Skeletal muscle tissue (tissue), 4 donors: ENCODE data around the gene SNAPC4. TPM values are rescaled to one million over a fixed set of nuclear protein-coding genes. Genes with fewer than 3 reads are reported as not detected.

Experiments
- H3K27ac ChIP-seq: one replicate; pipeline ENCODE4 v1.7.0; 2013; ENCODE audit warnings: mild to moderate bottlenecking, low read depth, low read length, inconsistent platforms
- H3K27me3 ChIP-seq, 3 donors: one replicate each; pipeline ENCODE4 v1.7.0; 2013; ENCODE audit warnings: low read length in 3 of 3; ENCODE audit not compliant: control insufficient read depth in 3 of 3, insufficient read depth in 3 of 3
- H3K36me3 ChIP-seq, 3 donors: one replicate each; pipeline ENCODE4 v1.7.0; 2013; ENCODE audit warnings: low read length in 3 of 3; ENCODE audit not compliant: control insufficient read depth in 3 of 3, insufficient read depth in 3 of 3
- H3K4me1 ChIP-seq, 3 donors: one replicate each; pipeline ENCODE4 v1.7.0; 2013; ENCODE audit warnings: low read length in 3 of 3, mild to moderate bottlenecking in 3 of 3; ENCODE audit not compliant: control insufficient read depth in 3 of 3, insufficient read depth in 3 of 3
- H3K4me3 ChIP-seq, 3 donors: one replicate each; pipeline ENCODE4 v1.7.0; 2013; ENCODE audit warnings: low read length in 3 of 3
- H3K9ac ChIP-seq, 3 donors: one replicate each; pipeline ENCODE4 v1.7.0; 2013; ENCODE audit warnings: low read length in 3 of 3, mild to moderate bottlenecking in 3 of 3, moderate library complexity in 2 of 3, low read depth in 1 of 3
- H3K9me3 ChIP-seq, 3 donors: one replicate each; pipeline ENCODE4 v1.7.0; 2013; ENCODE audit warnings: low read length in 3 of 3; ENCODE audit not compliant: control insufficient read depth in 3 of 3
- total RNA-seq: library from RNA; depleted of rRNA; stranded (reverse); fragments of >200 nt; gene quantifications from one replicate; pipeline ENCODE4 v1.2.3, GENCODE V29; 2014
- donor health status: Osteomylitis.

The SNAPC4 gene
- total RNA-seq, 1 donor from 2014 or later = 4.7 TPM

DNA sequence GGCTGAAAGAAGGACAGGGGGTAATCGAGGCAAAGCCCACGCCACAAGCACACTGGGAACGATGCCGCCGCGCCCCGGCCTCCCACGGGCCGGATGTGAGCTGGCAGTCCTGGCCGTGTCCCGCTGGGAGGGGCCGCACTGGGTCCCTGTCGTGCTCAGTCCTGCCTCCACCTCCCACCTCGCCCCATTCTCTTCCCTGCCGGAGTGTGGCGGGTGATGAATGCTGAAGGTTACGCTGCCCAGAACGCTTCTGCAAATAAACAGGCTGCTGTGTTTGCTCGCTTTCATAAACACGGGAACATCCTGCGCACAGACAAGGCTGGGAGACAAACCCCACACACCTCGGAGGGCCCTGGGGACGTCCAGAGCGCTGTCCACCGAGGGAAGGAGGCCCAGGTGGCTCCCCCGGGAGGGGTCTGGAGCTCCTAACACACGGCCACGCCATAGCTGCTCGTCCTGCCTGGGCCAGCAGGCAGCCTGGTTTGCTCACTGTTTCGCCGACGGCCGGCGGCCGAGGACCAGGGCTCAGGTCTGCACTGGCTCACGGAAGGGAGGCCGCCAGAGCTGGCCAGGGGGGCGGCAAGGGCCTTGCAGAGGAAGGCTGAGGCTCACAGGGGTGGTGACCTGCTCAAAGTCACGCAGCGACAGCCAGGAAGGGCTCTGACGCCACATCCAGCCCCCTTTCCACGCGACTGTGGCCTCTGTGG, 38.8 kb downstream of the SNAPC4 start:
- Histone ChIP-seq H3K9me3 (no peaks in the 10 kb centered on the region), H3K4me3 (no peak overlapping the region), H3K4me1 (peaks cover 5 to 20% (median 8%) of the 10 kb centered on the region in 3 donors), H3K27me3 (no peaks in the 10 kb centered on the region), H3K9ac (no peak overlapping the region), H3K36me3 (peaks cover 0 to 2% (median 2%) of the 10 kb centered on the region in 3 donors), H3K27ac (no peak overlapping the region)

DNA sequence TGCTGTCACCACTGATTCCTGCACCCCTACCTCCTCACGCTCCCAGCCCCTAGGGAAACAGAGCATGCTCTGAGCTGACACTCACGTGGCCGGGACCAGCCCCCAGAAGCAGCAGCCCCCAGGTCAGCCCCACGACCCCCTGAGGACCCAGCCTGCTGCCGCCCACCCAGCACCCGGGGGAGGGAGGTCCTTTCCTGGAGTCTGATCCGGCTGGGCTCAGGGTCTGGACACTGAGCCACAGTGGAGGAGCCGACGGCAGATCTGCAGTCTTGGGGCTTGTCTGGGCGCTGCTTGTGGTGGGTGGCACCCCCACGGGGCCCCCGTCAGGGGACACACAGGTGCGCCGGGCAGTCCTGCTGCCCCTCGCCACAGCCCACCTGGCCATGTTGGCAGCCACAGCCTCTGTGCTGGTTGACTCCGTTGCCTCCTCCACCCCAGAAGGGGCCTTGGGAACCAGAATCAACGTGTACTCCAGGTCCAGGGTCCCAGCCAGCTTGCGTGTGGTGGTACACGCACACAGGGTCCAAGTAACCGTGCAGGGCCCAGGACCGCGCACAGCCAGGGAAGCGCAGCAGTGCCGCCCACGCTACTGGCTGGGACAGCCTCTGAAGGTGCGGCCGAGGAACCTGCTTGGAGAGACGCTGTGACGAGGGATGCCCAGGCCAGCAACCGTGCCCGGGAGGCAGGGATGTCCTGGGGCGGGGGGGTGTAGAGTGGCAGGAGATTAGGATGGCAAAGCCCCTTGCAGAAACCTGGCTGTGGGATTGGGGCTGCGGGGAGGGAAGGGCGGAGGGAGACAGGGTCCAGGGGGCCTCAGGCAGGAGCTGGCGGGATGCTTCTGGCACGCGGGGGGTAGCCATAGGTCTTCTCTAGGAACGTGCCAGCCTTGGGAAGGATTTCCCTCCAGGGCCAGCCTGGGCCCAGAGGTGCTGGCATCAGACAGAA, 39.9 kb downstream of the SNAPC4 start:
- no peak overlapping the region for H3K4me3 ChIP-seq
- H3K27ac ChIP-seq = no peak overlapping the region
- H3K9ac ChIP-seq = no peak overlapping the region
- peaks cover 0 to 2% (median 2%) of the 10 kb centered on the region in 3 donors for H3K36me3 ChIP-seq
- no peaks in the 10 kb centered on the region for H3K27me3 ChIP-seq
- H3K9me3 ChIP-seq = no peaks in the 10 kb centered on the region
- H3K4me1 ChIP-seq = peaks cover 5 to 21% (median 8%) of the 10 kb centered on the region in 3 donors

DNA sequence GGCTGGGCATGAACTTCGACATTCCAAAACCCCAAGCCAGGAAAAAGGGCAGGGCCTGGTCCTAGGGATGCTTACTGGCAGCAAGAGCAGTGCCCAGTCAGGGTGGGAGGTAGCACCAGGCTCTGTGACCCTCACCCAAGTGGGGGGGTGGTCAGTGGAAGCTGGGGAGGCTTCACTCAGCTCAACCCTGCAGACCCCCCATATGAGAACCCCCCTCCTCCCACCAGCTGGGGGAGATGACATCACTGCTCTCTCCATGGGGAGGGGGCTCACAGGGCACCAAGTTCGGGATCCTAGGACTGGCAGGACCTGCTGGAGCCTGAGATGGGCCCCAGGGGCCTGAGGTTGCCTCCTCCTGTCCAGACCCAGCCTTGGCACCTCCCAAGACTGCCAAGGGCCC, 41.1 kb downstream of the SNAPC4 start:
- H3K9ac ChIP-seq = no peak overlapping the region
- H3K36me3 ChIP-seq = peaks cover 0 to 2% (median 2%) of the 10 kb centered on the region in 3 donors
- no peaks in the 10 kb centered on the region for H3K27me3 ChIP-seq
- H3K27ac ChIP-seq = no peak overlapping the region
- H3K4me1 ChIP-seq = peaks cover 2 to 19% (median 9%) of the 10 kb centered on the region in 3 donors
- H3K9me3 ChIP-seq = no peaks in the 10 kb centered on the region
- H3K4me3 ChIP-seq = no peak overlapping the region

DNA sequence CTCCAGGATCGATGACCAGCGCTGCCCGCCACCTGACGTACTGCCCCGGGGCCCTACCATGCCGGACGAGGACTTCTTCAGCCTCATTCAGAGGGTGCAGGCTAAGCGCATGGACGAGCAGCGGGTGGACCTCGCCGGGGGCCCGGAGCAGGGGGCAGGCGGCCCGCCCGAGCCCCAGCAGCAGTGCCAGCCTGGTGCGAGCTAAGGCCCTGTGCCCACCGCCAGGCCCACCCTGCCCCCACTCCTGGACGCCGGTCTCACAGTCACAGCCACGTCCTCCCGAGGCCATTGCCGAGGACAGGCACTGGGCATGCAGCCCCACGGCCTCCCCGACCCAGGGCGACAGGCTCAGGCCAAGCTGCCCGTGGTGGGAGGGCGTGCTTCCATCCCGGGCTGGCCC, 42.0 kb downstream of the SNAPC4 start:
- Histone ChIP-seq H3K9ac (no peak overlapping the region), H3K36me3 (peaks cover 0 to 2% (median 2%) of the 10 kb centered on the region in 3 donors), H3K9me3 (no peaks in the 10 kb centered on the region), H3K27ac (no peak overlapping the region), H3K27me3 (no peaks in the 10 kb centered on the region), H3K4me1 (peaks cover 0 to 16% (median 7%) of the 10 kb centered on the region in 3 donors), H3K4me3 (no peak overlapping the region)

DNA sequence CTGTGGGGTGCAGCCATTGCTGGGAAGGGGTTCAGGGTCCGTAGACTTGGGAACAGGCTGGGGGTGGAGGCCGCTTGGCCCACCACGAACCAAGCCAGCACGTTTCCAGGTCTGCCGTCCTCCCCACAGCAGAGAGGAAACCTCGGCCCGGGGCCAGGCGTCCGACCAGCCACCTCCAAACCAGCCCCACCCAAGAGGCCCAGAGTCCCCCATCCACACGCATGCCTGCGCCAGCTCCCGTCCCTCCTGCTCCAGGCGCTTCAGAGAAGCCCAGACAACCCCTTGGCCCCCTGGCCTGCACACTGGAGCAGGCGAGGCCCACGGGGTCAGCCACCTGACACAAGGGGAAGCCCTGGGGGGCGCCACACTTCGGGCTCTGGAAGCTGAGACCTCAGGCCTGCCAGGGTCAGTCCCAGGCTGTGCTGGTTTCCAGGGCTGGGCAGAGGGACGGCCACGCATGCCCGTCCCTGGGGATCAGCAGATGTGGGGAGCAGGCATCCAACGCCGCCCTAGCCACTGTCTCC, 42.7 kb downstream of the SNAPC4 start:
- no peaks in the 10 kb centered on the region for H3K9me3 ChIP-seq

DNA sequence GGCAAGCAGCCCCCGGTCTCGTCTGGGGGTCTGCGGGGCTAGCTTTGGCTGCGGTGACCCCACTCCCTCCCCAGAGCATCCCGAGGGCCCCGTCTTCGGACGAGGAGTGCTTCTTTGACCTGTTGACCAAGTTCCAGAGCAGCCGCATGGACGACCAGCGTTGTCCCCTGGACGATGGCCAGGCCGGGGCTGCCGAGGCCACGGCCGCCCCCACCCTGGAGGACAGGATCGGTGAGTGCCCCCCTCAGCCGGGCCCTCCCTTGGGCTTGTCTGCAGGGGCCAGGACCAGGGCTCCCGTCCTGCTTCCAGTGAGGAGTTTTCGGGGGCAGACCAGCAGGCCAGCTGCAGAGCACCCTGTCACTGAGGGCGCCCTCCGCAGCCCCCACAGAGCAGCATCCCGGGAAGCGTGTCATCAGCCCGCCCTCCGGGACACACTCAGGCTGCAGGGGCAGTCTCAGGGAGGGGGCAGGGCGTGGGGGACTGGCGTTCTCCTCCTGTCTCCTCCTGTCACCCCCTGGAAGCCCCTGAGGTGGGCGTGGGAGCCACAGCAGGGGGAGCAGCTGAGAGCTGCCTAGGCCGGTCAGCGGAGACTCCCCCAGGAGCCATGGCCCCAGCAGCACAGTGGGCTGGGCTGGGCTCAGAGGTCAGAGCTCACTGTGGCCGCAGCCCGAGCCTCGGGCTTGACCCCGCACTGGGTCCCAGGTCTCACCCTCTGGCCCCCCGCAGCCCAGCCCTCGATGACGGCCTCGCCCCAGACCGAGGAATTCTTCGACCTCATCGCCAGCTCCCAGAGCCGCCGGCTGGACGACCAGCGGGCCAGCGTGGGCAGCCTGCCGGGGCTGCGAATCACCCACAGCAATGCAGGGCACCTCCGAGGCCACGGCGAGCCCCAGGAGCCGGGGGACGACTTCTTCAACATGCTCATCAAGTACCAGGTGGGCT, 44.1 kb downstream of the SNAPC4 start:
- H3K27ac ChIP-seq = no peak overlapping the region
- no peak overlapping the region for H3K9ac ChIP-seq
- peaks cover 0 to 9% (median 4%) of the 10 kb centered on the region in 3 donors for H3K4me1 ChIP-seq
- H3K4me3 ChIP-seq = no peak overlapping the region
- H3K9me3 ChIP-seq = no peaks in the 10 kb centered on the region
- H3K27me3 ChIP-seq = peaks cover 0 to 6% (median 0%) of the 10 kb centered on the region in 3 donors
- H3K36me3 ChIP-seq = peaks cover 0 to 2% (median 2%) of the 10 kb centered on the region in 3 donors

More for the DNA sequence above, 42.7 kb downstream of the SNAPC4 start:
- Histone ChIP-seq H3K4me3 (no peak overlapping the region), H3K36me3 (peaks cover 0 to 2% (median 2%) of the 10 kb centered on the region in 3 donors), H3K9ac (no peak overlapping the region), H3K27me3 (no peaks in the 10 kb centered on the region), H3K4me1 (peaks cover 0 to 9% (median 4%) of the 10 kb centered on the region in 3 donors), H3K27ac (no peak overlapping the region)

DNA sequence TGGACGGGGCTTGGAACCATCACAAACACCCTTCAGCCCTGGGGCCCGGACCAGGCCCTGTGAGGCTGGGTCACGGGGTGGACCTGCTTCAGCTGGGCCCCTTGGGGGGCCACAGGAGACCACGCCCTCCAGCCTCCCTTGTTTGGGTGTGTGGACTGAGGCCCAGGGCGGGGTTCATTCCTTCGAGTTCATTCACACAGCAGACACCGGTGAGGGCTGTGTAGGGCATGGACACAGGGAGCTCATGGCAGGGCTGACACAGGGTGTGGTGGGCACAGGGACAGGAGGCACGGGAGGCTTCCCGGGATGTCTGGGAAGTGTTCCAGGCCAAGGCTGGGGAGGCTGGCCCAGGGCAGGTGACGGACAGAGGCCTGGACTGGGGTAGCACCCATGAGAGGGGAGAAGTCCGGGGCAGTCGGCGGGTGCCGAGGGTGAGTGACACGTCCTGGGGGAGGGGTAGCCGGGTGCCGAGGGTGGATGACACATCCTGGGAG, 45.3 kb downstream of the SNAPC4 start:
- Histone ChIP-seq H3K36me3 (peaks cover 0 to 2% (median 2%) of the 10 kb centered on the region in 3 donors), H3K4me1 (peaks cover 0 to 9% (median 4%) of the 10 kb centered on the region in 3 donors), H3K9me3 (no peaks in the 10 kb centered on the region), H3K27ac (no peak overlapping the region), H3K9ac (peak overlapping the region in 1 of 3 donors; percentile 45), H3K4me3 (no peak overlapping the region), H3K27me3 (peaks cover 0 to 6% (median 5%) of the 10 kb centered on the region in 3 donors)

DNA sequence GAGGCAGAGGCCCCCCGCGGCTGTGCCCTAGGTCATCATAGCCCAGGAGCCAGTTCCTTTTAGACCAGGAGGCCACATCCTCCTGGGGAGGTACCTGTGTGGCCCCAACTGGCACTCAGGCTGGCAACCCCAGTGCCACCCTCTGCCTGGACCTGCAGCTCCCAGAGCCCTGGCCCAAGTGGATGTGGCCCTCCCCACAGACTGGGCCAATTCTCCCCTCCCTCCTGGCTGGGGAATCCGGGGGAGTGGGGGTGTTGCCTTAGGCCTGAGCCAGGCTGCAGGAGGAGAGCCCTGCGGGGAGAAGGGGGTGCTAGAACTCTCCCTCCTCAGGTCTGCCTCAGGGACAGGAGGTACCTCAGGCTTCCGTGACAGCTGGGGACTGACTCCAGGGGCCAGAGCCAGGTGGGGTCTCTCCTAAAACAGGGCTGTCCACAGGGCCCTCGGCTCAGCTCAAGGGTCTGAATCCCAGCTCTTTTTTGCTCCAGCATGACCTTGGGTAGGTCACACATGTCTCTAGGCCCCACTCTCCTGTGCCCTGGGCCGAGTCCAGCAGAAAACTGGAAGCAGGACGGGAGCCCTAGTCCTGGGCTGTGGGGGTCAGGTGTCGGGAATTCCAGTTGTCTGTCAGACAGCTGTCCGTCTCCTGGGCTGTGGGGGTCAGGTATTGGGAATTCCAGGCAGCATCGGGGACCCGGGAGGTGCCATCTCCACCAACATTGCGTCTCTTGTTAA, 46.0 kb downstream of the SNAPC4 start:
- no peaks in the 10 kb centered on the region for H3K9me3 ChIP-seq
- H3K27me3 ChIP-seq = peaks cover 4 to 11% (median 6%) of the 10 kb centered on the region in 3 donors
- H3K4me3 ChIP-seq = no peak overlapping the region
- H3K9ac ChIP-seq = no peak overlapping the region
- peaks cover 0 to 9% (median 4%) of the 10 kb centered on the region in 3 donors for H3K4me1 ChIP-seq
- no peak overlapping the region for H3K27ac ChIP-seq
- peaks cover 0 to under 1% (median under 1%) of the 10 kb centered on the region in 3 donors for H3K36me3 ChIP-seq
